ENCODE data around the gene PSMB10.
"Not testable (repeated sequence)": the region's sequence is repeated elsewhere in the genome, so short reads cannot be mapped to it uniquely, and the experiment has no call there.

Gene PSMB10

GRCh38 chr16:67941469-67942199, 5.0 kb upstream of the PSMB10 start:
- DNase-seq: no peak

GRCh38 chr16:67940446-67941089, 3.9 kb upstream of the PSMB10 start:
- DNase-seq: no peak

GRCh38 chr16:67939507-67940445, 3.1 kb upstream of the PSMB10 start:
- DNase-seq: peak; percentile 43

GRCh38 chr16:67937713-67938112, 1.1 kb upstream of the PSMB10 start:
- not testable (repeated sequence) for DNase-seq

DNA sequence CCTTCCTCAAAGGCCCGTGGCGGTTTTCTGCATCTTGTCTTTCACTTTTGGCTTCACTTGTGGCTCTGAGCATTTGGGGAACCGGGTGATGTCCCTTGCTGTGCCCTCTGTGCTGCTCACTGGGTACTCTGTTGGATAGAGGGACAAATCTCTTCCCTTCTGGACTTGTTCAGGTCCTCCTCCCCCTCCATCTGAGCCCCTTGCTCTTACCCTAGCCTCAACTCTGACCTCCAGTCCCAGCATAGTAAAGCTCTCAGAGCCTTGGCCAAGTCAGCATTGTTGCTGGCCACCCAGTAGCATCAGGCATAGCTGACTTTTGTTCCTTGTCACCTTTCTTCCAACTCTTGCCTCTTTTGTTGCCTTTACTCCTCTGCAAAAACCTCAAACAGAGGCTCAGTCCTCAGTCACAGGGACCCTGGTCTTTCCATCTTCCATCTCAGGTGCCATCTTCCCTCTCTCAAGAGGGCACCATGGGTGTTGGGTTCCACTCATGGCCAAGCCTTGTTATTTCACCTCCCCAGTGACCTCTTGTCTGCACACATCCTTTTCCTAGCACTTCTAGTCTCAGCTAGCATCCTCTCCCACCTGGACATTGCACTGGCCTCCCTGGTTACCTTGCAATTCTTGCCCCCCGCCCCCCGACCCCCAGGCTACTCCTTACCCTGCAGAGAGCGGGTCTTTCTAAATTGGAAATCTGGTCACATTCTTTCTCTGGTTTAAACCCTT, 393 bp upstream of the PSMB10 start:
- DNase-seq: no peak

GRCh38 chr16:67935402-67936123, 1.1 kb downstream of the PSMB10 start:
- DNase-seq: peak; percentile 91

- no peak for DNase-seq
Measured at GRCh38 chr16:67935101-67935401, 1.6 kb downstream of the PSMB10 start.

DNA sequence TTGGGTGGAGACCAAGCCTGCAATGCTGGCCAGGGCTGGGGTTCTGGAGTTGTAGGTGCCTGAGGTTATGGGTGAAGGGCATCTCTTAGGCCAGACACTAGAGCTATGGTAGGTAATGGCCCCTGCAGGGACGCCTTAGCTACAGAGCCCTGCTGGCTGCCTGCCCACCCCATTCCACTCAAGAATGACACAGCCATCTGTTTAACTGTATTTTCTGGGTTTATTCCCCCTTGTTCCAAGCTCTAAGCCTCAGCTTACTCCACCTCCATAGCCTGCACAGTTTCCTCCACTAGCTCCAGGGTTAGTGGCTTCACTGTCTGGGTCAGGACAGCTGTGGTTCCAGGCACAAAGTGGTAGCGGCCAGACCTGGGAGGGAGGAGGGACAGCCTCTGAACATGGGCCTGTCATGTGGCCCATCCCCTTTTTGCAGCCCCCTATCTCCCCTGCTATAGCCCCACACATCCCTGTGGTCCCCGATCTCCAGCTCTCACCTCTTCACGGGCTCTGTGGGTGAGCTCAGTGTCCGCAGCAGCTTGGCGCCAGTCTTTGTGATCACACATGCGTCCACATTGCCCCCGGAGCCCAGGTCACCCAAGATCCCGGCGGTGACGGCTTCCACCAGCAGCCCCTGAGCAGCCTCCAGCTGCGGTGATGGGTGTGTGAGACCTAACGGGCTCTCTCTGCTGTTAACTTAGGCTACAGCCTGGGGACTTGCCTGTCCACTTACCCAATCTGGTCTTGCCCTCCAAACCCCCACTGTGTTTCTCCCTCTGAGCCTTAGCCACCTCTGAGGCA, 2.1 kb downstream of the PSMB10 start:
- no peak for DNase-seq

- no peak for DNase-seq
Measured at GRCh38 chr16:67933805-67934204, 2.8 kb downstream of the PSMB10 start.

DNA sequence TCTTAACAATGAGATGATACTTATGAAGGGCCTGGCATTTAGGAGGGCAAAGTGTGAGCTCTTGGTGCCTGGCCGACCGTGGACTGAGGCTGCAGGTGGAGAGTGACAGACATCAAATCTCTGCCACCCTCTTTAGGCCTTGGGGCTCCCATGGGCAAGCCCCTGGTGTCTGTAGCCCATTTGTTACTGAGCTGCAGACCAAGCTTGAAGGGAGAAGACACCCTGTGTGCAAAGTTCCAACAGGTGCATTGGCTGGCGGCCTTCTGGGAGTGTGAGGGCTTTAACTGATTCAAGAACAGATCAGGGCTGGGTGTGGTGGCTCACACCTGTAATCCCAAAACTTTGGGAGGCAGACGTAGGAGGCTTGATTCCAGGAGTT, 4.2 kb downstream of the PSMB10 start:
- no peak for DNase-seq

DNA sequence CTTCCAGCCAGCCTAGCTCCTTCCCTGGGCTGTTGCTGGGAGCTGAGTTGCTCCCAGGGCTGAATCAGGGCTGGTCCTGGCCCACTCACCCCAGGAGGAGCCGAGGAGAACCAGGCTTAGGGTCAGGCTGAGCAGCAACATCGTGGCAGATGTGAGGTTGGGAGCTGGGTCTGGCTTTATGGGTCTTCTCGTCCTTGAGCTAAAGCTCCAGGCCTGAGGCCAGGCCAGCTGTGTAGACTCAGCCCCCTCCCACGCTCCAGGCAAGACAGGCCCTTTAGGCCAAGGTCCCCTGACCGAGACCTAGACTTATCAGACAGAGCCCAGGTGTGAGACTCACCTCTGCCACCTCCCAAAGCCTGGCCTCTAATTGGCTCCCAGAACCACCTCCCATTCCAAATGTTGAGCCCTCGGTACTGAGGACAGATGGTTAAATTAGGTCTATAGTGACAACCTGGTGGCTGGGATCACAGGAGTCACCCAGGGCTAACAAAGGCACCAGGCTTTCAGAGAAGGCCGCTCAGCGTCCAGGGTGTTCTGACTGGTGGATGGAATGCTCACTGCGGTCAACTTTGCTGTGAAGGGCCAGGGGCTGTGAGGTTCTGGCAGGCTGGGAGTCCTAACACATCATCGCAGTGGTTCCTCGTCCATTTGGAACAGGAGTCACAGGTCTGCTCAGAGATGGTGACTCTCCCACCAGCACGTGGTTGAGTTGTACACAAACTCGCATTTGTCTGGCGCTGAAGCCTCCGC, 4.8 kb downstream of the PSMB10 start, which contains the start of gene CTRL:
Gene CTRL (minus strand): TSS at position 151 of the 750 bp plus-strand sequence. CDS start 10 bp downstream, at position 141.
- no peak for DNase-seq

- DNase-seq: no peak
Measured at GRCh38 chr16:67930678-67931211, 5.9 kb downstream of the PSMB10 start.

DNA sequence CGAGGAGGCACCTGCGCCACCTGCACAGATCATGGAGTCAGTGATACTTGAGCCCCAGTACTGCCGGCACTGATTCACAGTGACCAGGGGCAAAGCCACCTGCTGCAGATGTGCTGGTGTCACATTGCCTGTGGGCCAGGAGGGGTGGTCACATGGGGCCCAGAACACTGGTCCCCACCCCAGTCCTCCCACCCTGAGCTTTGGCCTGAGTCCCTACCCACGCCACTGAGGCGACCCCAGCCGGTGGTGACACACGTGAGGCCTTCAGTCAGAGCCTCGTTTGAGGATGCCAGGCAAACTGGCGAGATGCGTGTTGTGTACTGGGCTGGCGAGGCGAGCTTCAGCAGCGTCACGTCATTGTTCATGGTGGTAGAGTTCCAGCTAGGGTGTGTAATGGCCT, 6.5 kb downstream of the PSMB10 start:
- no peak for DNase-seq

DNA sequence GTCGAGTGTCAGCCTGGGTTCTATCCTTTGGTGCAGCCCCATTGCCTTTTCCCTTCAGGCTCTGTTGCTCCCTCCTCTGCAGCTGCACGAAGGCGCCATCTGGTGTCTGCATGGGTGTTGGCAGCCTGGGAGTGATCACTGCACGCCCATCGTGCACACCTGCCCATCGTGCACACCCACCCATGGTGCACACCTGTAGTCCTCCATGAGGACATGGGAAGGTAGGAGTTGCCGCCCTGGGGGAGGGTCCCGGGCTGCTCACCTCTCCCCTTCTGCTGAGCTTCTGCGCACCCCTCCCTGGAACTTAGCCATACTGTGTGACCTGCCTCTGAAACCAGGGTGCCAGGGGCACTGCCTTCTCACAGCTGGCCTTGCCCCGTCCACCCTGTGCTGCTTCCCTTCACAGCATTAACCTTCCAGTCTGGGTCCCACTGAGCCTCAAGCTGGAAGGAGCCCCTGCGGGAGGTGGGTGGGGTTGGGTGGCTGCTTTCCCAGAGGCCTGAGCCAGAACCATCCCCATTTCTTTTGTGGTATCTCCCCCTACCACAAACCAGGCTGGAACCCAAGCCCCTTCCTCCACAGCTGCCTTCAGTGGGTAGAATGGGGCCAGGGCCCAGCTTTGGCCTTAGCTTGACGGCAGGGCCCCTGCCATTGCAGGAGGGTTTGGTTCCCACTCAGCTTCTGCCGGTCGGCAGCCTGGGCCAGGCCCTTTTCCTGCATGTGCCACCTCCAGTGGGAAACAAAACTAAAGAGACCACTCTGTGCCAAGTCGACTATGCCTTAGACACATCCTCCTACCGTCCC, 7.9 kb downstream of the PSMB10 start:
- peak; percentile 78 for DNase-seq

DNA sequence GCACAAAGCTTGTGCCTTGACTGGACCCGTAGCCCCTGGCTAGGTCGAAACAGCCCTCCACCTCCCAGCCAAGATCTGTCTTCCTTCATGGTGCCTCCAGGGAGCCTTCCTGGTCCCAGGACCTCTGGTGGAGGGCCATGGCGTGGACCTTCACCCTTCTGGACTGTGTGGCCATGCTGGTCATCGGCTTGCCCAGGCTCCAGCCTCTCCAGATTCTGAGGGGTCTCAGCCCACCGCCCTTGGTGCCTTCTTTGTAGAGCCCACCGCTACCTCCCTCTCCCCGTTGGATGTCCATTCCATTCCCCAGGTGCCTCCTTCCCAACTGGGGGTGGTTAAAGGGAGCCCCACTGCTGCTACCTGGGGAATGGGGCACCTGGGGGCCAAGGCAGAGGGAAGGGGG, 8.5 kb downstream of the PSMB10 start:
- DNase-seq: no peak

GRCh38 chr16:67927131-67927941, 9.3 kb downstream of the PSMB10 start:
- no peak for DNase-seq

- no peak for DNase-seq
Measured at GRCh38 chr16:67926181-67926750, 10.4 kb downstream of the PSMB10 start.
